ENCODE results near the gene CDHR1. TPM values are rescaled to one million over a fixed set of nuclear protein-coding genes. Genes with fewer than 3 reads are reported as not detected.

The CDHR1 gene
- total RNA-seq, 1 experiment from 2014 or later = not detected

GRCh38 chr10:84241185-84241790, 47.0 kb downstream of the CDHR1 start, which contains the start of gene LRIT1:
TSS of gene LRIT1 (minus strand) at chr10:84241546. CDS start at chr10:84241439, 107 bp downstream.
- Histone ChIP-seq H3K4me3 (no peak within 1 kb of the TSS), H4K20me1 (ENCODE audit: insufficient read depth) (no peaks in the 10 kb centered on the region), H3K9me2 (ENCODE audit: insufficient read depth) (no peaks in the 10 kb centered on the region), H3F3A (ENCODE audit: insufficient read depth, low read depth) (no peaks in the 10 kb centered on the region), H3K36me3 (ENCODE audit: low read depth) (no peaks in the 10 kb centered on the region), H3K27ac (no peak within 1 kb of the TSS), H3K4me2 (no peak within 1 kb of the TSS), H2AFZ (no peak within 1 kb of the TSS), H3K79me2 (ENCODE audit: low read depth) (no peaks in the 10 kb centered on the region), H3K27me3 (ENCODE audit: insufficient read depth, low read depth) (peaks cover 100% of the 10 kb centered on the region), H3K4me1 (replicated peaks; ENCODE audit: insufficient read depth) (no peaks in the 10 kb centered on the region), H3K9me3 (ENCODE audit: insufficient read depth, low read depth) (no peaks in the 10 kb centered on the region; the same call in 1 of the 2 replicates)
- intact Hi-C loops (cut with micrococcal nuclease; ENCODE audit: unreplicated experiment) = no loop called here
- ChIA-PET POLR2A (ENCODE audit: unreplicated experiment) (no interaction called here), CTCF (no interaction called here)
- DNase-seq = no peak
- TF ChIP-seq EZH2 (IDR thresholded peaks at IDR 0.05; ENCODE audit: low read depth) = no peak
- no peak for TF ChIP-seq CTCF (conservative IDR thresholded peaks at IDR 0.05)
- BruUV-seq (replicated peaks) = no TSS peak

- CTCF ChIA-PET = no interaction called here
- Histone ChIP-seq H3K4me2 (no peak overlapping the region), H4K20me1 (ENCODE audit: insufficient read depth) (no peaks in the 10 kb centered on the region), H3K27ac (no peak overlapping the region), H3K9me2 (ENCODE audit: insufficient read depth) (no peaks in the 10 kb centered on the region), H3K4me3 (no peak overlapping the region), H3K27me3 (ENCODE audit: insufficient read depth, low read depth) (peaks cover 100% of the 10 kb centered on the region), H3K4me1 (replicated peaks; ENCODE audit: insufficient read depth) (no peaks in the 10 kb centered on the region), H2AFZ (no peak overlapping the region), H3K36me3 (ENCODE audit: low read depth) (no peaks in the 10 kb centered on the region), H3K9me3 (ENCODE audit: insufficient read depth, low read depth) (no peaks in the 10 kb centered on the region; the same call in 1 of the 2 replicates), H3F3A (ENCODE audit: insufficient read depth, low read depth) (no peaks in the 10 kb centered on the region), H3K79me2 (ENCODE audit: low read depth) (no peaks in the 10 kb centered on the region)
- POLR2A ChIA-PET (ENCODE audit: unreplicated experiment) = no interaction called here
- no TSS peak for BruUV-seq (replicated peaks)
- TF ChIP-seq EZH2 (IDR thresholded peaks at IDR 0.05; ENCODE audit: low read depth) (no peak), CTCF (conservative IDR thresholded peaks at IDR 0.05) (no peak)
- intact Hi-C loops (cut with micrococcal nuclease; ENCODE audit: unreplicated experiment) = no loop called here
- no peak for DNase-seq
Observed at GRCh38 chr10:84243759-84244158, 49.4 kb downstream of the CDHR1 start.

- peaks cover 99% of the 10 kb centered on the region for H3K27me3 ChIP-seq (ENCODE audit: insufficient read depth, low read depth)
- no peaks in the 10 kb centered on the region; the same call in 1 of the 2 replicates for H3K9me3 ChIP-seq (ENCODE audit: insufficient read depth, low read depth)
- no TSS peak for BruUV-seq (replicated peaks)
- TF ChIP-seq CTCF (conservative IDR thresholded peaks at IDR 0.05) (no peak), EZH2 (IDR thresholded peaks at IDR 0.05; ENCODE audit: low read depth) (no peak)
- ChIA-PET POLR2A (ENCODE audit: unreplicated experiment) (interaction anchor here (0.6 kb wide), 1 partner anchor 85 kb away, joined by 4 read pairs; no protein-coding TSS in a partner anchor), CTCF (interaction anchor here (1.0 kb wide), 1 partner anchor 279 kb away, joined by 5 read pairs; no protein-coding TSS in a partner anchor)
- no peaks in the 10 kb centered on the region for H3K9me2 ChIP-seq (ENCODE audit: insufficient read depth)
- H3K4me3 ChIP-seq = no peak within 1 kb of the TSS
- no peaks in the 10 kb centered on the region for H3K36me3 ChIP-seq (ENCODE audit: low read depth)
- no peaks in the 10 kb centered on the region for H4K20me1 ChIP-seq (ENCODE audit: insufficient read depth)
- intact Hi-C loops (cut with micrococcal nuclease; ENCODE audit: unreplicated experiment) = no loop called here
- no peaks in the 10 kb centered on the region for H3K4me1 ChIP-seq (replicated peaks; ENCODE audit: insufficient read depth)
- H3K79me2 ChIP-seq (ENCODE audit: low read depth) = no peaks in the 10 kb centered on the region
- no peak within 1 kb of the TSS for H3K27ac ChIP-seq
- H3F3A ChIP-seq (ENCODE audit: insufficient read depth, low read depth) = no peaks in the 10 kb centered on the region
- H3K4me2 ChIP-seq = no peak within 1 kb of the TSS
- no peak within 1 kb of the TSS for H2AFZ ChIP-seq
- no peak for DNase-seq
Observed at GRCh38 chr10:84244651-84245270, 50.4 kb downstream of the CDHR1 start, which contains the start of gene RGR. TSS of gene RGR (plus strand) at chr10:84245053. CDS start at chr10:84245091, 38 bp downstream.

All from PC-9 (cell line).